Stimulated activated CD4-positive, alpha-beta T cell treated with anti-CD3 and anti-CD28 coated beads, TNF-alpha, amount 100 ng/mL, for 1 hour (primary cell): ENCODE results near the gene HAUS1.
"Not testable (repeated sequence)": the region's sequence is repeated elsewhere in the genome, so short reads cannot be mapped to it uniquely, and the experiment has no call there.

Experiments used
- DNase-seq, 3 donors: peaks; one replicate each; pipeline ENCODE4 v3.0.0-alpha.2; 2020; ENCODE audit warnings: low read depth in 3 of 3, low spot score in 1 of 3

Gene HAUS1

GRCh38 chr18:46084431-46084830 is 19.8 kb upstream of the HAUS1 start:
- DNase-seq: no peak

GRCh38 chr18:46088501-46088900 is 15.7 kb upstream of the HAUS1 start:
- DNase-seq: not testable (repeated sequence)

- no peak for DNase-seq
Observed at GRCh38 chr18:46095532-46095931, 8.7 kb upstream of the HAUS1 start.

- DNase-seq: no peak
Observed at GRCh38 chr18:46096651-46097300, 7.4 kb upstream of the HAUS1 start.

GRCh38 chr18:46097431-46097800 is 6.8 kb upstream of the HAUS1 start:
- DNase-seq: no peak

- DNase-seq: peak in 2 of 3 donors; percentile 65 to 78
Observed at GRCh38 chr18:46097801-46098615, 6.2 kb upstream of the HAUS1 start, which contains the start of gene ATP5F1A. TSS of gene ATP5F1A (minus strand) at chr18:46098296. CDS start at chr18:46098231, 65 bp downstream.

- no peak for DNase-seq
Observed at GRCh38 chr18:46098616-46098933, 5.6 kb upstream of the HAUS1 start.

- DNase-seq: no peak
Observed at GRCh38 chr18:46099463-46099862, 4.7 kb upstream of the HAUS1 start.

- no peak for DNase-seq
Observed at GRCh38 chr18:46109386-46109785, 5.2 kb downstream of the HAUS1 start.

- DNase-seq: no peak
Observed at GRCh38 chr18:46110406-46110805, 6.2 kb downstream of the HAUS1 start.

- DNase-seq: no peak
Observed at GRCh38 chr18:46113751-46114150, 9.6 kb downstream of the HAUS1 start.

GRCh38 chr18:46126625-46127024 is 22.4 kb downstream of the HAUS1 start:
- DNase-seq: not testable (repeated sequence)

- no peak for DNase-seq
Observed at GRCh38 chr18:46130061-46130460, 25.9 kb downstream of the HAUS1 start.

- DNase-seq: not testable (repeated sequence)
Observed at GRCh38 chr18:46130549-46130948, 26.4 kb downstream of the HAUS1 start.

GRCh38 chr18:46133534-46133933 is 29.3 kb downstream of the HAUS1 start:
- no peak for DNase-seq

- DNase-seq: no peak
Observed at GRCh38 chr18:46134920-46135675, 30.9 kb downstream of the HAUS1 start.

GRCh38 chr18:46140173-46140572 is 36.0 kb downstream of the HAUS1 start:
- DNase-seq: no peak

- no peak for DNase-seq
Observed at GRCh38 chr18:46141199-46141598, 37.0 kb downstream of the HAUS1 start.

- peak in 2 of 3 donors; percentile 11 to 18 for DNase-seq
Observed at GRCh38 chr18:46148810-46149209, 44.6 kb downstream of the HAUS1 start.

- DNase-seq: no peak
Observed at GRCh38 chr18:46152436-46152807, 48.2 kb downstream of the HAUS1 start.

- no peak for DNase-seq
Observed at GRCh38 chr18:46152808-46153617, 48.8 kb downstream of the HAUS1 start.
